Fibroblast of lung (primary cell): ENCODE measurements around the gene C17orf67.

Source experiments
- CTCF ChIP-seq, 2 donors: IDR thresholded peaks in 1 of 2; conservative IDR thresholded peaks in 1 of 2; 1 replicate in 1 of 2; 2 replicates in 1 of 2; pipeline ENCODE4 v1.5.1; 2011 to 2012; ENCODE audit warnings: low read length in 2 of 2, control low read depth in 1 of 2, inconsistent platforms in 1 of 2, low read depth in 1 of 2, mild to moderate bottlenecking in 1 of 2
- EZH2 ChIP-seq: IDR thresholded peaks from 2 replicates; pipeline ENCODE4 v1.5.1; 2012; ENCODE audit warnings: low read length, control low read depth, mild to moderate bottlenecking; ENCODE audit errors: missing control alignments

- TF ChIP-seq EZH2 (no peak), CTCF (conservative IDR thresholded peaks at IDR 0.05 in 1 of 2, IDR thresholded peaks at IDR 0.05 in 1 of 2; ENCODE audit: low read depth in 1 of 2, low read length in 2 of 2) (no peak)
Observed at GRCh38 chr17:56867948-56868376, 34.2 kb upstream of the C17orf67 start.
